ENCODE data around the gene CHRDL1. TPM values are rescaled to one million over a fixed set of nuclear protein-coding genes. Genes with fewer than 3 reads are reported as not detected.
"Not testable (repeated sequence)": the region's sequence is repeated elsewhere in the genome, so short reads cannot be mapped to it uniquely, and the experiment has no call there.

Gene CHRDL1
- total RNA-seq, 4 donors from 2014 or later: 107 to 170 (median 152) TPM

- 81 to 85% methylated on average over 6 of the region's 6 CpGs for WGBS, 2 donors
- H3K4me3 ChIP-seq: no peak overlapping the region
- peaks cover 0 to under 1% (median 0%) of the 10 kb centered on the region in 4 donors for H3K9me3 ChIP-seq
- no peak overlapping the region for H3K27ac ChIP-seq
- H3K4me1 ChIP-seq: no peaks in the 10 kb centered on the region
- no peaks in the 10 kb centered on the region for H3K36me3 ChIP-seq
- DNase-seq (ENCODE audit: low spot score in 2 of 2): no peak
- no peaks in the 10 kb centered on the region for H3K27me3 ChIP-seq
- no peak for TF ChIP-seq POLR2A (IDR thresholded peaks at IDR 0.05)
- TF ChIP-seq EP300 (IDR thresholded peaks at IDR 0.05): no peak
- TF ChIP-seq, protein P1, sequence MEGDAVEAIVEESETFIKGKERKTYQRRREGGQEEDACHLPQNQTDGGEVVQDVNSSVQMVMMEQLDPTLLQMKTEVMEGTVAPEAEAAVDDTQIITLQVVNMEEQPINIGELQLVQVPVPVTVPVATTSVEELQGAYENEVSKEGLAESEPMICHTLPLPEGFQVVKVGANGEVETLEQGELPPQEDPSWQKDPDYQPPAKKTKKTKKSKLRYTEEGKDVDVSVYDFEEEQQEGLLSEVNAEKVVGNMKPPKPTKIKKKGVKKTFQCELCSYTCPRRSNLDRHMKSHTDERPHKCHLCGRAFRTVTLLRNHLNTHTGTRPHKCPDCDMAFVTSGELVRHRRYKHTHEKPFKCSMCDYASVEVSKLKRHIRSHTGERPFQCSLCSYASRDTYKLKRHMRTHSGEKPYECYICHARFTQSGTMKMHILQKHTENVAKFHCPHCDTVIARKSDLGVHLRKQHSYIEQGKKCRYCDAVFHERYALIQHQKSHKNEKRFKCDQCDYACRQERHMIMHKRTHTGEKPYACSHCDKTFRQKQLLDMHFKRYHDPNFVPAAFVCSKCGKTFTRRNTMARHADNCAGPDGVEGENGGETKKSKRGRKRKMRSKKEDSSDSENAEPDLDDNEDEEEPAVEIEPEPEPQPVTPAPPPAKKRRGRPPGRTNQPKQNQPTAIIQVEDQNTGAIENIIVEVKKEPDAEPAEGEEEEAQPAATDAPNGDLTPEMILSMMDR (IDR thresholded peaks at IDR 0.05): no peak
Measured at GRCh38 chrX:110657073-110657472, 138.5 kb downstream of the CHRDL1 start.

- not testable (repeated sequence) for DNase-seq (ENCODE audit: low spot score in 2 of 2); H3K4me1 ChIP-seq; H3K27me3 ChIP-seq; H3K9me3 ChIP-seq; H3K27ac ChIP-seq; H3K4me3 ChIP-seq; H3K36me3 ChIP-seq
Measured at GRCh38 chrX:110654280-110654679, 141.3 kb downstream of the CHRDL1 start.

GRCh38 chrX:110646386-110646785 lies 149.2 kb downstream of the CHRDL1 start:
- Histone ChIP-seq H3K4me1 (no peaks in the 10 kb centered on the region), H3K9me3 (no peaks in the 10 kb centered on the region), H3K4me3 (no peak overlapping the region), H3K27ac (no peak overlapping the region), H3K36me3 (no peaks in the 10 kb centered on the region), H3K27me3 (no peaks in the 10 kb centered on the region)
- no peak for TF ChIP-seq EP300 (IDR thresholded peaks at IDR 0.05)
- no peak for TF ChIP-seq POLR2A (IDR thresholded peaks at IDR 0.05)
- TF ChIP-seq, protein P1 (IDR thresholded peaks at IDR 0.05): no peak
- no peak for DNase-seq (ENCODE audit: low spot score in 2 of 2)
- 33 to 79% methylated on average over 1 of the region's 1 CpG for WGBS, 2 donors
